GM20431 (cell line): Measurements from ENCODE around the gene NDUFB3.

Source experiments
- in situ Hi-C: fragments of 300-500 bp; cut with MseI, MboI; formaldehyde crosslinking; loops from one replicate; pipeline ENCODE4 v1.15.0; 2020; ENCODE audit warnings: low sequenced_read_pairs; ENCODE audit not compliant: unreplicated experiment

The NDUFB3 gene

GRCh38 chr2:201127152-201127511 is 55.3 kb downstream of the NDUFB3 start:
- in situ Hi-C loops, result no loop called here

- in situ Hi-C loops, result no loop called here
Observed at GRCh38 chr2:201127570-201127969, 55.8 kb downstream of the NDUFB3 start.

- in situ Hi-C loops, result no loop called here
Observed at GRCh38 chr2:201128033-201128432, 56.2 kb downstream of the NDUFB3 start.

- in situ Hi-C loops, result no loop called here
Observed at GRCh38 chr2:201128933-201129505, 57.2 kb downstream of the NDUFB3 start.

GRCh38 chr2:201130524-201131186 is 58.9 kb downstream of the NDUFB3 start:
- in situ Hi-C loops, result no loop called here

GRCh38 chr2:201132518-201132917 is 60.7 kb downstream of the NDUFB3 start:
- in situ Hi-C loops, result no loop called here
